Activated CD8-positive, alpha-beta T cell treated with anti-CD3 and anti-CD28 coated beads for 36 hours (primary cell): Measurements from ENCODE around the gene NAPG. TPM values are rescaled to one million over a fixed set of nuclear protein-coding genes. Genes with fewer than 3 reads are reported as not detected.

Source experiments
- total RNA-seq, 2 experiments: library from RNA; stranded (reverse); gene quantifications; one replicate each; pipeline ENCODE4 v1.2.3, GENCODE V29; 2021

NAPG gene
- total RNA-seq, 2 experiments from 2014 or later = 27.5 to 29.7 TPM

Other genes with a start within 250 kb of the NAPG start
- not detected for gene APCDD1, start 71.4 kb upstream of the NAPG start, total RNA-seq